Activated naive CD4-positive, alpha-beta T cell treated with anti-CD3 and anti-CD28 coated beads, Interleukin-2, amount 50 U/mL, for 72 hours (primary cell): Measurements from ENCODE around the gene SCIMP. TPM values are rescaled to one million over a fixed set of nuclear protein-coding genes. Genes with fewer than 3 reads are reported as not detected.
"Not testable (repeated sequence)": the region's sequence is repeated elsewhere in the genome, so short reads cannot be mapped to it uniquely, and the experiment has no call there.

ENCODE experiments used
- ATAC-seq, 2 donors: fragments of 150-1000 bp; cut with Tn5 transposase; 2 replicates each; pipeline ENCODE4 v1.10.0; 2021; ENCODE audit warnings: mild to moderate bottlenecking in 2 of 2, moderate library complexity in 2 of 2
- DNase-seq, 2 donors: peaks; one replicate each; pipeline ENCODE4 v3.0.0; 2021 to 2022; ENCODE audit warnings: low spot score in 2 of 2
- H3K27ac Mint-ChIP-seq, 2 donors: one replicate each; pipeline ENCODE4 v1.8.0; 2022; ENCODE audit warnings: mild to moderate bottlenecking in 2 of 2, mixed read lengths in 2 of 2
- H3K36me3 Mint-ChIP-seq, 2 donors: one replicate each; pipeline ENCODE4 v1.8.0; 2022; ENCODE audit warnings: mixed read lengths in 2 of 2
- H3K9me3 Mint-ChIP-seq, 2 donors: one replicate each; pipeline ENCODE4 v1.8.0; 2022; ENCODE audit warnings: mixed read lengths in 2 of 2
- total RNA-seq, 2 donors: library from RNA; stranded (reverse); gene quantifications; one replicate each; pipeline ENCODE4 v1.2.3, GENCODE V29; 2022

The SCIMP gene
- total RNA-seq, 2 donors from 2014 or later, result 0.14 TPM; not detected in 1

DNA sequence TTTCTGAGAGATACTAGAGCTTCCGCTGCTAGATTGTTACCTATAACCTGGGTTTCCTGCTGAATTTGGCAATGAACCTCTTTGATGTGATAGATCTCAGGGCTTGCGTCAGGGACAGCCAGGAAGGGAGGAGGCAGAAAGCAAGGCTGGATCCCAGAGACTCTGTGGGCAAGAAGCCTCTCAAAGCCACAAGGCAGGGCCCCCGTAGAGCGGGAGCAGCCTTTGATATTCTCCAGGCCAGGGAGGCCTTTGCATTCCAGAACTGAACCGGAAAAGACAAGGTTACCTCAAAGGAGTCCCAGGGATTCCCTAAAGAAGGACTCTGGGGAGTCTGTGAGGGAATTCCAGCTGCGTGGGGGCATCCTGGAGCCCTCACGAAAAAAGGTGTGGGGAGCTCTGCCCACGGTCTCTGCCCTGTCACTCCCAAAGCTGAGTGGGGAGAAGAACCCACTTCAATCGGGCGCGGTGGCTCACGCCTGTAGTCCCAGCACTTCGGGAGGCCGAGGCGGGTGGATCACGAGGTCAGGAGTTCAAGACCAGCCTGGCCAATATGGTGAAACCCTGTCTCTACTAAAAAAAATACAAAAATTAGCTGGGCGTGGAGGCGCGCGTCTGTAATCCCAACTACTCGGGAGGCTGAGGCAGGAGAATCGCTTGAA, 14.3 kb upstream of the SCIMP start:
- no peaks in the 10 kb centered on the region for H3K36me3 Mint-ChIP-seq
- DNase-seq, result no peak
- no peak for ATAC-seq
- H3K27ac Mint-ChIP-seq, result peak overlapping the region in 1 of 2 donors; percentile 48
- H3K9me3 Mint-ChIP-seq, result no peaks in the 10 kb centered on the region

DNA sequence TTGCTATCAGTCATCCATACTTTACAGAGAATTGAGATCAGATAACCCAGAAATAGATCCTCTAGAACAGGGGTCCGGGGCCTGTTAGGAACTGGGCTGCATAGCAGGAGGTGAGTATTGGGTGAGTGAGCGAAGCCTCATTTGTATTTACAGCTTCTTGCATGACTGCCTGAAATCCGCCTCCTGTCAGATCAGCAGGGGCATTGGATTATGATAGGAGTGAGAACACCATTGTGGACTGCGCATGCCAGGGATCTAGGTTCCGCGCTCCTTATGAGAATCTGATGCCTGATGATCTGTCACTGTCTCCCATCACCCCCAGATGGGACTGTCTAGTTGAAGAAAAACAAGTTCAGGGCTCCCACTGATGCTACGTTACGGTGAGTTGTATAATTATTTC, 13.0 kb upstream of the SCIMP start:
- Mint-ChIP-seq H3K36me3 (no peaks in the 10 kb centered on the region), H3K27ac (no peak overlapping the region), H3K9me3 (no peaks in the 10 kb centered on the region)
- no peak for DNase-seq
- ATAC-seq, result no peak

- ATAC-seq (peak; percentile 58 to 66), DNase-seq (no peak)
- H3K27ac Mint-ChIP-seq, result peak overlapping the region; percentile 75 to 91
- peaks cover 0 to 5% of the 10 kb centered on the region in 2 donors for H3K9me3 Mint-ChIP-seq
- H3K36me3 Mint-ChIP-seq, result no peaks in the 10 kb centered on the region
Observed at GRCh38 chr17:5241861-5242671, 7.4 kb upstream of the SCIMP start.

- H3K9me3 Mint-ChIP-seq, H3K36me3 Mint-ChIP-seq, ATAC-seq, H3K27ac Mint-ChIP-seq, DNase-seq: not testable (repeated sequence)
Observed at GRCh38 chr17:5239769-5240168, 5.1 kb upstream of the SCIMP start.

DNA sequence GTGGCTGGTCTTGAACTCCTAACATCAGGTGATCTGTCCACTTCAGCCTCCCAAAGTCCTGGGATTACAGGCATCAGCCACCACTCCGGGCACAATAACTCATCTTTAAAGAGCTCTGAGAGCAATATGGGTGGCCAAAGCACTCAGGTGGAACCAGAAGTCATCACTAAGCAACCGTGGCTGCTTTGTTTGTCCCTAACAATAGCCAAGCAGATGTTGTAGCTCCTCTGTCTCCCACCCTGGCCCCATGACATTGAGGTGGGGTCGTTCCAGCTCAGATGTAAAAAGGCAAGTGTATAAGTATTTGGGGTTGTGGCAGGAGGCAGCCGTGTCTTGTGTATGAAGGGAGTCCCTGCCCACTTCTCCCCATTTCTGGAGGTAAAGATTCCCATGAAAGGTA, 3.7 kb upstream of the SCIMP start:
- H3K36me3 Mint-ChIP-seq, result no peaks in the 10 kb centered on the region
- no peak overlapping the region for H3K27ac Mint-ChIP-seq
- no peak for ATAC-seq
- DNase-seq, result no peak
- H3K9me3 Mint-ChIP-seq, result peaks cover 0 to 5% of the 10 kb centered on the region in 2 donors

DNA sequence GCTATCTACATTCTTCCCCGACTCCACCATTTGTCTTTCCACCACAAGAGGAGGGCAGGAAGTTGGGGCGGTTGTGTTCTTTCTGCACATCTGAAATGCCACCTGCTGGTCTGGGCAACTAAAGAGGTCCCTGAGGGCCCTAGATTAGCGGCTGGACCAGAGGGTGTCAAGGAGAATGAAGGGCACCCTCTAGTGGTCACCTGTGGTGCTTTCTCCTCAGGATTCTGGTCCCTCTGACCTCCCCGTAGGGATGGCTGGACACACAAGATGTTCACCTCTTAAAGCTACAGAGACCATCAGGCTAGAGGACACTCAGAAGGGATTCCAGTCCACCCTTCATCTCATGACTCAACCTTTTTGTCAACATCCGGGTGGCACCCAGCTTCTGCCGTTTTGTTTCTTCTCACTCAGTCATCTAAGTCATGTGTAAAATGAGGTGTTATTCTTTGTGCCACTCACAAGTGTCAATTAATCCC, 2.9 kb upstream of the SCIMP start:
- H3K9me3 Mint-ChIP-seq, result peaks cover 0 to 5% of the 10 kb centered on the region in 2 donors
- DNase-seq (peak; percentile 56 to 60), ATAC-seq (peak; percentile 81 to 88)
- H3K36me3 Mint-ChIP-seq, result no peaks in the 10 kb centered on the region
- peak overlapping the region in 1 of 2 donors; percentile 0 for H3K27ac Mint-ChIP-seq

- DNase-seq (no peak), ATAC-seq (peak in 1 of 2 donors; percentile 9)
- no peaks in the 10 kb centered on the region for H3K36me3 Mint-ChIP-seq
- peaks cover 0 to 2% of the 10 kb centered on the region in 2 donors for H3K9me3 Mint-ChIP-seq
- peak overlapping the region in 1 of 2 donors; percentile 0 for H3K27ac Mint-ChIP-seq
Observed at GRCh38 chr17:5236938-5237540, 2.4 kb upstream of the SCIMP start.

GRCh38 chr17:5233492-5233891, 1.2 kb downstream of the SCIMP start:
- peak overlapping the region; percentile 17 to 49 for H3K27ac Mint-ChIP-seq
- H3K9me3 Mint-ChIP-seq, ATAC-seq, DNase-seq, H3K36me3 Mint-ChIP-seq: not testable (repeated sequence)

DNA sequence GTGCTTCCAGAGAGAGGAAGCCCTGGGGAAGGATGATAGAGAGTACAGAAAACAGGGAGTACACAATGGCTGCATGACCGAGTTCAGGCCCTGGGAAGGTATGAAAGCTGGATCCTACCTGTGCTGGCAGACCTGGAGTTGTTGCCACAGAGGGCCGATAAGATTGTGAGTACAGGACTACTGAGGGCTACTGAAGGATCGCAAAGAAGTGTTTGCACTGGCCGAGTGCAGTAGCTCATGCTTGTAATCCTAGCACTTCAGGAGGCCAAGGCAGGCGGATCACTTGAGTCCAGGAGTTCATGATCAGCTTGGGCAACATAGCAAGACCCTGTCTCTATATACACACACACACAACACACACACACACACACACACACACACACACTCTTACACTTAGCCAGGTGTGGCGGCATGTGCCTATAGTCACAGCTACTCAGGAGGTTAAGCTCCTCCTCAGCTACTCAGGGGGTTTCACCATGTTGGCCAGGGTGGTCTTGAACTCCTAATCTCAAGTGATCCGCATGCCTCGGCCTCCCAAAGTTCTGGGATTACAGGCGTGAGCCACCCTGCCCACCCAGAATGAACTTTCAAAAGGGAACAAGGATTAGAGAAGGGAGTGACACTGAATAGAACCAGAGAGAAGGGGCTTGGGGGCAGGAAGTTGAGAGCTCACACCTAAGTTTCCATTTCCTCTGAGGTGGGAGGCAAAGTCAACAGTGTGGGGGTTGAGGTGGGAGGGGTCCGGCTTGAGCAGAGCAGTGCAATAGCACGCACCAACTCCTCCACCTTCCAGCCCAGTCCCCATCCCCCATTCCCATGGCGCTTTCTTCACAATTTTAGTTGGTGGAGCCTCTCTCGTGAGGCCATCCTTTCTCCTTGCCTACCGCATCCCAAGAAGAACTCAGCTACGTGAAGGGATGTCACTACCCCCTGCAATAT, 7.5 kb downstream of the SCIMP start:
- Mint-ChIP-seq H3K36me3 (no peaks in the 10 kb centered on the region), H3K9me3 (no peaks in the 10 kb centered on the region), H3K27ac (no peak overlapping the region)
- no peak for DNase-seq
- no peak for ATAC-seq

GRCh38 chr17:5225668-5226457, 8.8 kb downstream of the SCIMP start:
- H3K9me3 Mint-ChIP-seq, result no peaks in the 10 kb centered on the region
- no peaks in the 10 kb centered on the region for H3K36me3 Mint-ChIP-seq
- DNase-seq, result no peak
- peak overlapping the region in 1 of 2 donors; percentile 70 for H3K27ac Mint-ChIP-seq
- ATAC-seq, result no peak

DNA sequence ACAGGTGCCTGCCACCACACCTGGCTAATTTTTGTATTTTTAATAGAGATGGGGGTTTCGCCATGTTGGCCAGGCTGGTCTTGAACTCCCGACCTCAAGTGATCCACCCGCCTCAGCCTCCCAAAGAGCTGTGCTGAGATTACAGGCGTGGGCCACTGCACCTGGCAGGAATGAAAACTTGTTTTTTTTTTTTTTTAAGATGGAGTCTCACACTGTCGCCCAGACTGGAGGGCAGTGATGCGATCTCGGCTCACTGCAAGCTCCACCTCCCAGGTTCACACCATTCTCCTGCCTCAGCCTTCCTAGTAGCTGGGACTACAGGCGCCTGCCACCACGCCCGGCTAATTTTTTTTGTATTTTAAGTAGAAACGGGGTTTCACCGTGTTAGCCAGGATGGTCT, 12.7 kb downstream of the SCIMP start:
- not testable (repeated sequence) for H3K36me3 Mint-ChIP-seq, H3K9me3 Mint-ChIP-seq, ATAC-seq, H3K27ac Mint-ChIP-seq, DNase-seq

GRCh38 chr17:5220074-5220473, 14.6 kb downstream of the SCIMP start:
- no peaks in the 10 kb centered on the region for H3K9me3 Mint-ChIP-seq
- DNase-seq, result no peak
- no peak for ATAC-seq
- no peaks in the 10 kb centered on the region for H3K36me3 Mint-ChIP-seq
- H3K27ac Mint-ChIP-seq, result no peak overlapping the region

- no peak for DNase-seq
- no peaks in the 10 kb centered on the region for H3K9me3 Mint-ChIP-seq
- no peak overlapping the region for H3K27ac Mint-ChIP-seq
- ATAC-seq, result no peak
- no peaks in the 10 kb centered on the region for H3K36me3 Mint-ChIP-seq
Observed at GRCh38 chr17:5219536-5219935, 15.1 kb downstream of the SCIMP start.

GRCh38 chr17:5217562-5217961, 17.1 kb downstream of the SCIMP start:
- not testable (repeated sequence) for ATAC-seq, DNase-seq, H3K27ac Mint-ChIP-seq, H3K9me3 Mint-ChIP-seq, H3K36me3 Mint-ChIP-seq

DNA sequence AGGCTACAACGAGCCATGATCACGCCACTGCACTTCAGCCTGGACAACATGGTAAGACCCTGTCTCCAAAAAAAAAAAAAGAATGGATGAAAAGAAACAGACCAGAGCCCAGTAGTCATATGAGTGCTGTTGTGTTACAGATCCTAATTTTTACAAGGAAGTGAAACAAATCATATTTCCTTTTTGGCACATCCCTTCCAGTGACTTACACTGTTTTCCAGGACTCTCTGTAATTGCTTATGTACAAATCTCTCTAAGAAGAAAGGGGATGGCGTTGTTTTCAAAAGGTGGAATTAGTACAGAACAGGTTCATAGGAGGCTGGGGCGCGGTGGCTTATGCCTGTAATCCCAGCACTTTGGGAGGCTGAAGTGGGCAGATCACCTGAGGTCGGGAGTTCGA, 23.2 kb downstream of the SCIMP start:
- Mint-ChIP-seq H3K9me3 (no peaks in the 10 kb centered on the region), H3K36me3 (no peaks in the 10 kb centered on the region), H3K27ac (peak overlapping the region in 1 of 2 donors; percentile 22)
- no peak for ATAC-seq
- no peak for DNase-seq
